Endodermal cell (in vitro differentiated cells): Measurements from ENCODE around the gene FNBP1. TPM values are rescaled to one million over a fixed set of nuclear protein-coding genes. Genes with fewer than 3 reads are reported as not detected.

Experiments
- DNase-seq: peaks from one replicate; pipeline ENCODE4 v3.0.0-alpha.2; 2017
- H3K27ac ChIP-seq: 2 replicates; pipeline ENCODE4 v1.5.1; 2013; ENCODE audit warnings: mild to moderate bottlenecking, low read depth, low read length, moderate library complexity
- H3K27me3 ChIP-seq: 2 replicates; pipeline ENCODE4 v1.6.1; 2013; ENCODE audit warnings: mild to moderate bottlenecking, low read length, moderate library complexity; ENCODE audit not compliant: insufficient read depth, control insufficient read depth, poor library complexity, severe bottlenecking
- H3K36me3 ChIP-seq: 2 replicates; pipeline ENCODE4 v1.7.0; 2013; ENCODE audit warnings: mild to moderate bottlenecking, low read length, moderate library complexity; ENCODE audit not compliant: control insufficient read depth, insufficient read depth
- H3K4me1 ChIP-seq: one replicate; pipeline ENCODE4 v1.7.0; 2013; ENCODE audit warnings: low read length; ENCODE audit not compliant: control insufficient read depth, insufficient read depth
- H3K4me3 ChIP-seq: 2 replicates; pipeline ENCODE4 v1.5.1; 2013; ENCODE audit warnings: mild to moderate bottlenecking, low read length, moderate library complexity
- H3K9ac ChIP-seq: 2 replicates; pipeline ENCODE4 v1.6.1; 2013; ENCODE audit warnings: mild to moderate bottlenecking, low read length, moderate library complexity; ENCODE audit not compliant: poor library complexity, severe bottlenecking; ENCODE audit errors: extremely low read depth
- H3K9me3 ChIP-seq: 2 replicates; pipeline ENCODE4 v1.6.1; 2013; ENCODE audit warnings: mild to moderate bottlenecking, low read length, moderate library complexity; ENCODE audit not compliant: control insufficient read depth
- H3K27ac Mint-ChIP-seq: 2 replicates; pipeline ENCODE4 v1.8.0; 2020; ENCODE audit warnings: mixed read lengths
- H3K27me3 Mint-ChIP-seq: 2 replicates; pipeline ENCODE4 v1.8.0; 2021; ENCODE audit warnings: mild to moderate bottlenecking, mixed read lengths; ENCODE audit not compliant: insufficient read depth
- H3K36me3 Mint-ChIP-seq: 2 replicates; pipeline ENCODE4 v1.8.0; 2020; ENCODE audit warnings: low read depth, mixed read lengths
- H3K4me1 Mint-ChIP-seq: 2 replicates; pipeline ENCODE4 v1.8.0; 2020; ENCODE audit warnings: mixed read lengths
- H3K4me3 Mint-ChIP-seq: 2 replicates; pipeline ENCODE4 v1.8.0; 2020; ENCODE audit warnings: mild to moderate bottlenecking, moderate library complexity, mixed read lengths
- H3K9me3 Mint-ChIP-seq: 2 replicates; pipeline ENCODE4 v1.8.0; 2020; ENCODE audit warnings: mild to moderate bottlenecking, mixed read lengths
- CTCF ChIP-seq: fragments of 200-600 bp; sonication (generic); conservative IDR thresholded peaks from 2 replicates; pipeline ENCODE4 v1.5.0; 2021; ENCODE audit warnings: antibody characterized with exemption, mild to moderate bottlenecking
- WGBS, 2 experiments: methylation state at CpG; one replicate each; pipeline versions ENCODE4 v1.1.5 to v1.1.7; 2013; ENCODE audit warnings: missing lambda C conversion rate in 2 of 2, mixed read lengths in 1 of 2; ENCODE audit not compliant: insufficient coverage in 1 of 2, insufficient read length in 1 of 2; 5-methylcytosine and 5-hydroxymethylcytosine counted together
- total RNA-seq, 2 donors: library from RNA; stranded (reverse); fragmentation: NEBNext Ultra II Directional in 1 of 2; extraction: Animal tissue kit (Norgen Biotek cat#: 25700) in 1 of 2; gene quantifications; 2 replicates in 1 of 2; 3 replicates in 1 of 2; pipeline ENCODE4 v1.2.1, GENCODE V29; 2021

Gene FNBP1
- total RNA-seq, 2 donors from 2014 or later: 41.4 to 43.3 TPM

DNA sequence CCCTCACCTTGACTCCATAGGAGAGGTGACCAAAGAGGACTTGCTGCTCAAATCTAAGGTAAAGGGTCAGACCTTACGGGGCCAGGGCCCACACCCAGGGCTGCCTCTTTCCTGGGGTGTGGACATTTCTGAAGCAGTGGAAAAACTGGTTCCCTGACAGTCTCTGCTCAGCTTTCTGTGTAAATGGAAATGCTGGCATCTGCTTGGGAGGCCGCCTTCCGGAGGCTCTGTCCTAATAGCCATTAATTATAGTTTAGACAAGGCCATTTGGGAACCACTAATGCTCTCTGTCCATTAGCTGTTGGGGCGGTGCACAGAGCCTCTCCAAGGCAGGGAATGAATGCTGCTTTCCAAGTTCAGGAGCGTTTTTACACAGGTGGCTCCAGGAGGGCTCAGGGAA, 190.4 kb downstream of the FNBP1 start:
- no peak for DNase-seq
- no peak overlapping the region for H3K9ac ChIP-seq
- no peak overlapping the region for H3K27ac ChIP-seq
- Mint-ChIP-seq H3K36me3 (peaks cover 40% of the 10 kb centered on the region), H3K4me3 (no peak overlapping the region), H3K27ac (no peak overlapping the region), H3K4me1 (no peaks in the 10 kb centered on the region), H3K9me3 (no peaks in the 10 kb centered on the region), H3K27me3 (no peaks in the 10 kb centered on the region)
- no peaks in the 10 kb centered on the region for H3K9me3 ChIP-seq
- H3K4me3 ChIP-seq: no peak overlapping the region
- no peak for TF ChIP-seq CTCF
- H3K36me3 ChIP-seq: peaks cover 34% of the 10 kb centered on the region
- no peaks in the 10 kb centered on the region for H3K4me1 ChIP-seq
- WGBS, 2 experiments: 87 to 88% methylated on average over 4 to 5 of the region's 5 CpGs
- H3K27me3 ChIP-seq: no peaks in the 10 kb centered on the region

GRCh38 chr9:129851821-129852220, 191.2 kb downstream of the FNBP1 start:
- 83 to 86% methylated on average over 5 of the region's 5 CpGs for WGBS, 2 experiments
- Histone ChIP-seq H3K27ac (no peak overlapping the region), H3K9me3 (no peaks in the 10 kb centered on the region), H3K36me3 (peaks cover 34% of the 10 kb centered on the region), H3K4me1 (no peaks in the 10 kb centered on the region), H3K4me3 (no peak overlapping the region), H3K27me3 (no peaks in the 10 kb centered on the region), H3K9ac (no peak overlapping the region)
- Mint-ChIP-seq H3K4me3 (no peak overlapping the region), H3K4me1 (no peaks in the 10 kb centered on the region), H3K9me3 (no peaks in the 10 kb centered on the region), H3K27me3 (no peaks in the 10 kb centered on the region), H3K27ac (no peak overlapping the region), H3K36me3 (peaks cover 39% of the 10 kb centered on the region)
- no peak for TF ChIP-seq CTCF
- DNase-seq: no peak

DNA sequence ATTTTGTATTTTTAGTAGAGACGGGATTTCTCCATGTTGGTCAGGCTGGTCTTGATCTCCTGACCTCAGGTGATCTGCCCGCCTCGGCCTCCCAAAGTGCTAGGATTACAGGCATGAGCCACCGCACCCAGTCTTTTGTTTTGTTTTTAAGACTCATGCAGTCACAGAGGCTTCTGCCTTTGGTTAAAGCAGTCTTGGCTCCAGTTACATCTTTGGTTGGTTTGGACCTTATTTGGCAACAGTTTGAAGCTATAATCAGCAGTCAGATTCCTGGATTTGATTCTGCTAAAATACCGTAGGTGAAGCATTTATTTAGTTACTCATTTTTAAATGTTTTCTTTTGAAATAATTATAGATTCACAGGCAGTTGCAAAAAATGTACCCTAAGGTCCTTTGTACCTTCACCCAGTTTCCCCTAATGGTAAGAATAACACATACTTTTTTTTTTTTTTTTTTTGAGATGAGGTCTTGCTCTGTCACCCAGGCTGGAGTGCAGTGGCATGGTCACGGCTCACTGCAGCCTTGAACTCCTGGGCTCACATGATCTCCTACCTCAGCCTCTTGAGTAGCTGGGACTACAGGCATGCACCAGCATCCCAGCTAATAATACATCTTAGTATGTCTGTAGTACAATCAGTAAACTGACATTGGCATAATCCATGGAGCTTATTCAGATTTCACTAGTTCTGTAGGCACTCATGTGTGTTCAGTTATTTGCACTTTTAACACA, 192.0 kb downstream of the FNBP1 start:
- Mint-ChIP-seq H3K27ac (no peak overlapping the region), H3K27me3 (no peaks in the 10 kb centered on the region), H3K4me3 (no peak overlapping the region), H3K4me1 (no peaks in the 10 kb centered on the region), H3K9me3 (no peaks in the 10 kb centered on the region), H3K36me3 (peaks cover 38% of the 10 kb centered on the region)
- Histone ChIP-seq H3K9ac (no peak overlapping the region), H3K36me3 (peaks cover 34% of the 10 kb centered on the region), H3K4me1 (no peaks in the 10 kb centered on the region), H3K27ac (no peak overlapping the region), H3K27me3 (no peaks in the 10 kb centered on the region), H3K9me3 (no peaks in the 10 kb centered on the region), H3K4me3 (no peak overlapping the region)
- WGBS, 2 experiments: 92 to 96% methylated on average over 4 to 6 of the region's 6 CpGs
- DNase-seq: no peak
- no peak for TF ChIP-seq CTCF
